H4 (cell line): Measurements from ENCODE around the gene SPP1. TPM values are rescaled to one million over a fixed set of nuclear protein-coding genes. Genes with fewer than 3 reads are reported as not detected.
"Not testable (repeated sequence)": the region's sequence is repeated elsewhere in the genome, so short reads cannot be mapped to it uniquely, and the experiment has no call there.

ENCODE experiments used
- DNase-seq: peaks from one replicate; pipeline ENCODE4 v3.0.0-alpha.2; 2015; ENCODE audit warnings: low spot score
- total RNA-seq: library from RNA; depleted of rRNA; stranded (reverse); fragments of >200 nt; shearing (Covaris generic); gene quantifications from 2 replicates; pipeline ENCODE4 v1.2.3, GENCODE V29; 2014

The SPP1 gene
- total RNA-seq, 1 experiment from 2014 or later = 219 TPM

GRCh38 chr4:87986508-87986907, 11.0 kb downstream of the SPP1 start:
- DNase-seq = no peak

- DNase-seq = no peak
Observed at GRCh38 chr4:87989765-87990164, 14.3 kb downstream of the SPP1 start.

GRCh38 chr4:87995435-87995834, 19.9 kb downstream of the SPP1 start:
- no peak for DNase-seq

- not testable (repeated sequence) for DNase-seq
Observed at GRCh38 chr4:87999191-87999691, 23.7 kb downstream of the SPP1 start.

GRCh38 chr4:88001871-88002270, 26.4 kb downstream of the SPP1 start:
- no peak for DNase-seq

- no peak for DNase-seq
Observed at GRCh38 chr4:88002786-88003185, 27.3 kb downstream of the SPP1 start.

GRCh38 chr4:88003261-88003660, 27.7 kb downstream of the SPP1 start:
- no peak for DNase-seq

GRCh38 chr4:88005076-88005475, 29.6 kb downstream of the SPP1 start:
- DNase-seq = no peak

- DNase-seq = no peak
Observed at GRCh38 chr4:88005946-88006345, 30.4 kb downstream of the SPP1 start.

GRCh38 chr4:88006956-88007303, 31.4 kb downstream of the SPP1 start:
- no peak for DNase-seq

- peak; percentile 52 for DNase-seq
Observed at GRCh38 chr4:88007304-88008121, 32.0 kb downstream of the SPP1 start, which contains the start of gene PKD2. Gene PKD2 (plus strand): TSS chr4:88007635. CDS start chr4:88007734, 99 bp downstream.

- DNase-seq = peak; percentile 24
Observed at GRCh38 chr4:88008122-88008742, 32.7 kb downstream of the SPP1 start.

- no peak for DNase-seq
Observed at GRCh38 chr4:88008743-88009171, 33.2 kb downstream of the SPP1 start.

GRCh38 chr4:88009871-88010270, 34.4 kb downstream of the SPP1 start:
- DNase-seq = no peak

GRCh38 chr4:88010966-88011365, 35.5 kb downstream of the SPP1 start:
- DNase-seq = no peak

- DNase-seq = peak; percentile 43
Observed at GRCh38 chr4:88012647-88013046, 37.1 kb downstream of the SPP1 start.

GRCh38 chr4:88014386-88014905, 38.9 kb downstream of the SPP1 start:
- DNase-seq = no peak

- DNase-seq = no peak
Observed at GRCh38 chr4:88015659-88016295, 40.3 kb downstream of the SPP1 start.

- peak; percentile 65 for DNase-seq
Observed at GRCh38 chr4:88017516-88018297, 42.2 kb downstream of the SPP1 start.

GRCh38 chr4:88018466-88018865, 43.0 kb downstream of the SPP1 start:
- DNase-seq = no peak

GRCh38 chr4:88021824-88022223, 46.3 kb downstream of the SPP1 start:
- DNase-seq = no peak

GRCh38 chr4:88022289-88022688, 46.8 kb downstream of the SPP1 start:
- no peak for DNase-seq
